AG10803 (cell line): Measurements from ENCODE around the gene KRTAP7-1.

Experiments used
- DNase-seq: peaks from one replicate; pipeline ENCODE4 v3.0.0; 2010; ENCODE audit warnings: low read depth
- H3K4me3 ChIP-seq: 2 replicates; pipeline ENCODE4 v1.5.1; 2011; ENCODE audit warnings: mild to moderate bottlenecking, low read length, control low read depth
- CTCF ChIP-seq: conservative IDR thresholded peaks from 2 replicates; pipeline ENCODE4 v1.5.1; 2011; ENCODE audit warnings: mild to moderate bottlenecking, low read length, control low read depth, inconsistent platforms

KRTAP7-1 gene

GRCh38 chr21:30818837-30819610 is 10.5 kb downstream of the KRTAP7-1 start:
- no peak overlapping the region for H3K4me3 ChIP-seq
- DNase-seq: no peak
- no peak for TF ChIP-seq CTCF

GRCh38 chr21:30813174-30813573 is 16.4 kb downstream of the KRTAP7-1 start, which contains the start of gene KRTAP8-1:
Gene KRTAP8-1 (minus strand): TSS chr21:30813274. CDS start chr21:30813220, 54 bp downstream.
- DNase-seq: no peak
- no peak for TF ChIP-seq CTCF
- H3K4me3 ChIP-seq: no peak within 1 kb of the TSS

GRCh38 chr21:30800605-30801004 is 29.0 kb downstream of the KRTAP7-1 start:
- TF ChIP-seq CTCF: no peak
- no peak overlapping the region for H3K4me3 ChIP-seq
- DNase-seq: no peak

GRCh38 chr21:30793581-30794314 is 35.8 kb downstream of the KRTAP7-1 start:
- no peak for TF ChIP-seq CTCF
- DNase-seq: no peak
- H3K4me3 ChIP-seq: no peak overlapping the region

- no peak for TF ChIP-seq CTCF
These were observed 50.3 kb downstream of the KRTAP7-1 start for GRCh38 chr21:30779249-30779648.

More at GRCh38 chr21:30779249-30779648, 50.3 kb downstream of the KRTAP7-1 start:
- no peak overlapping the region for H3K4me3 ChIP-seq
- DNase-seq: no peak
